HCT116 (cell line): ENCODE data around the gene GPHN. TPM values are rescaled to one million over a fixed set of nuclear protein-coding genes. Genes with fewer than 3 reads are reported as not detected.

Experiments used
- ATAC-seq: fragments of 200-7000 bp; cut with Tn5 transposase; 2 replicates; pipeline ENCODE4 v1.9.1; 2020; ENCODE audit warnings: mild to moderate bottlenecking, moderate library complexity
- BruUV-seq: library from RNA; stranded (reverse); fragments of 400-500 nt; replicated peaks from 2 replicates; lab custom pipeline; 2021; lab: Mats Ljungman, UMichigan
- CTCF ChIA-PET: fragments of 300-600 bp; sonication (Branson Sonifier 250); formaldehyde crosslinking; loops from one replicate; lab custom pipeline; 2021; ENCODE audit warnings: antibody characterized with exemption; lab: Charles Lee
- POLR2A ChIA-PET: fragments of 300-600, 350-600 bp; sonication (Branson Sonifier 250); formaldehyde crosslinking; loops from one replicate; lab custom pipeline; 2021; ENCODE audit warnings: antibody characterized with exemption; lab: Charles Lee
- RAD21 ChIA-PET, 2 experiments: fragments of 300-600 bp; sonication (Branson Sonifier 250); formaldehyde crosslinking; loops; one replicate each; lab custom pipeline; 2023; ENCODE audit warnings: low total read pairs in 2 of 2; ENCODE audit not compliant: uncharacterized antibody in 2 of 2, unreplicated experiment in 2 of 2, low non-redundant PET in 1 of 2; lab: Charles Lee
- DNase-seq: peaks from one replicate; pipeline ENCODE4 v3.0.0-alpha.2; 2010; ENCODE audit warnings: low read depth, low spot score
- H2AFZ ChIP-seq: fragments of 200-600 bp; shearing (Covaris generic), sonication (generic); 2 replicates; pipeline ENCODE4 v1.6.1; 2017; ENCODE audit warnings: low read depth, mixed run types, mixed read lengths, antibody characterized with exemption, low read length; ENCODE audit not compliant: poor library complexity, severe bottlenecking
- H3K27ac ChIP-seq: 2 replicates; pipeline ENCODE4 v1.5.1; 2012; ENCODE audit warnings: low read depth, low read length
- H3K27me3 ChIP-seq: fragments of 200-600 bp; sonication (generic); 2 replicates; pipeline ENCODE4 v1.6.1; 2016; ENCODE audit warnings: mixed run types, low read length, mixed read lengths; ENCODE audit not compliant: insufficient read depth
- H3K36me3 ChIP-seq, 2 experiments: fragments of 200-500 bp in 1 of 2; fragments of 200-600 bp in 1 of 2; sonication (Bioruptor generic) in 1 of 2; sonication (generic) in 1 of 2; 2 replicates each; pipeline versions ENCODE4 v1.5.1 to v1.6.1; 2014 to 2016; ENCODE audit warnings: low read length in 2 of 2, inconsistent platforms in 1 of 2, mixed read lengths in 1 of 2, mixed run types in 1 of 2; ENCODE audit not compliant: insufficient read depth in 2 of 2, control insufficient read depth in 1 of 2
- H3K4me1 ChIP-seq, 2 experiments: fragments of 200-600 bp in 1 of 2; sonication (generic) in 1 of 2; 2 replicates each; pipeline versions ENCODE4 v1.5.1 to v1.6.1; 2012 to 2017; ENCODE audit warnings: low read length in 2 of 2, inconsistent platforms in 1 of 2, mild to moderate bottlenecking in 1 of 2, mixed read lengths in 1 of 2, mixed run types in 1 of 2, moderate library complexity in 1 of 2; ENCODE audit not compliant: insufficient read depth in 2 of 2, control insufficient read depth in 1 of 2
- H3K4me2 ChIP-seq: fragments of 200-600 bp; sonication (generic); 2 replicates; pipeline ENCODE4 v1.6.1; 2017; ENCODE audit warnings: mixed run types, low read length, mixed read lengths
- H3K4me3 ChIP-seq, 2 experiments: fragments of 200-600 bp in 1 of 2; sonication (generic) in 1 of 2; replicated peaks in 1 of 2; 2 replicates each; pipeline ENCODE4 v1.5.1; 2011 to 2016; ENCODE audit warnings: low read length in 2 of 2, control low read depth in 1 of 2, low read depth in 1 of 2, mild to moderate bottlenecking in 1 of 2, mixed read lengths in 1 of 2, mixed run types in 1 of 2
- H3K79me2 ChIP-seq: fragments of 200-600 bp; sonication (generic); 2 replicates; pipeline ENCODE4 v1.6.1; 2017; ENCODE audit warnings: mild to moderate bottlenecking, mixed run types, low read length, moderate library complexity, mixed read lengths; ENCODE audit not compliant: insufficient read depth
- H3K9ac ChIP-seq: fragments of 200-600 bp; sonication (generic); 2 replicates; pipeline ENCODE4 v1.6.1; 2016; ENCODE audit warnings: low read length, mixed read lengths
- H3K9me2 ChIP-seq: fragments of 200-600 bp; sonication (generic), shearing (Covaris generic); 2 replicates; pipeline ENCODE4 v1.6.1; 2017; ENCODE audit warnings: mixed run types, mild to moderate bottlenecking, moderate library complexity; ENCODE audit not compliant: insufficient read depth
- H3K9me3 ChIP-seq, 2 experiments: fragments of 200-500 bp in 1 of 2; fragments of 200-600 bp in 1 of 2; sonication (Bioruptor generic) in 1 of 2; sonication (generic) in 1 of 2; 2 replicates each; pipeline ENCODE4 v1.6.1; 2014 to 2017; ENCODE audit warnings: low read length in 2 of 2, mixed read lengths in 2 of 2, inconsistent platforms in 1 of 2, low read depth in 1 of 2, mild to moderate bottlenecking in 1 of 2, mixed run types in 1 of 2, moderate library complexity in 1 of 2; ENCODE audit not compliant: control insufficient read depth in 1 of 2, insufficient read depth in 1 of 2
- H4K20me1 ChIP-seq: fragments of 200-600 bp; sonication (generic), shearing (Covaris generic); 2 replicates; pipeline ENCODE4 v1.6.1; 2017; ENCODE audit warnings: mixed run types, mild to moderate bottlenecking, moderate library complexity; ENCODE audit not compliant: insufficient read depth
- EGR1 ChIP-seq: IDR thresholded peaks from 2 replicates; pipeline ENCODE4 v1.6.1; 2012; ENCODE audit warnings: low read depth
- EZH2phosphoT487 ChIP-seq: fragments of 200-600 bp; IDR thresholded peaks from 2 replicates; pipeline ENCODE4 v1.6.1; 2018; ENCODE audit warnings: antibody characterized with exemption, borderline replicate concordance
- POLR2AphosphoS5 ChIP-seq: IDR thresholded peaks from 2 replicates; pipeline ENCODE4 v1.6.1; 2011; ENCODE audit warnings: mild to moderate bottlenecking, low read depth, low read length, moderate library complexity
- SP1 ChIP-seq: IDR thresholded peaks from 2 replicates; pipeline ENCODE4 v1.6.1; 2012; ENCODE audit warnings: low read depth
- YY1 ChIP-seq: IDR thresholded peaks from 2 replicates; pipeline ENCODE4 v1.6.1; 2011; ENCODE audit warnings: low read length, low read depth, moderate library complexity, mild to moderate bottlenecking; ENCODE audit not compliant: insufficient replicate concordance; ENCODE audit errors: extremely low read depth
- ZFX ChIP-seq: fragments of 450-650 bp; IDR thresholded peaks from 2 replicates; pipeline ENCODE4 v1.6.1; 2017
- intact Hi-C: fragments of 100-400 bp; cut with micrococcal nuclease; formaldehyde crosslinking; loops from 2 replicates; pipeline ENCODE4 v1.10.0; 2022
- total RNA-seq: library from RNA; stranded (reverse); gene quantifications from one replicate; pipeline ENCODE4 v1.2.1, GENCODE V29; 2021; ENCODE audit not compliant: unreplicated experiment
- TF ChIP-seq, protein P1 (sequence below): IDR thresholded peaks from 2 replicates; pipeline ENCODE4 v1.6.1; 2012
- TF ChIP-seq, protein P2 (sequence below): IDR thresholded peaks from 2 replicates; pipeline ENCODE4 v1.6.1; 2012; ENCODE audit warnings: low read depth

Gene GPHN
- total RNA-seq, 1 experiment from 2014 or later: 43.8 TPM

DNA sequence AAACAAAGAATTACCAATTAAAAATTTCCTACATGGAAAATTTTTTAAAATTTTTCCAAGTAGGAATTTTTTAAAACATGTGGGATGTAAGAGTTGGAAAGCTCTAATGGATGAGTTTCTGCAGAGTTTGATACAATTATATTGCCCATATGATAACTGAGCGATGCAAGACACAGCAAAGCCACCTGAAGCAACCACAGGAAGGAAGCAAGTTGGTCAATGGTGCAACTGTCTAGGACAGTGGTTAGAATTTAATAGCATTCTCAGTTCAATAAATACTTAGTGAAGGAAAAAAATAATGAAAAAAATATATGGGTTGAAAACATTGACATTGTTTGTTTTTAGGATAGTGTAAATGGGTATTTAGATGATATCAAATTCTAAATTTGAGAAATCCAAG lies 502.7 kb downstream of the GPHN start:
- H3K9me3 ChIP-seq: no peaks in the 10 kb centered on the region
- no peak overlapping the region for H3K4me2 ChIP-seq
- H3K27ac ChIP-seq: no peak overlapping the region
- no TSS peak for BruUV-seq
- H4K20me1 ChIP-seq: no peaks in the 10 kb centered on the region
- TF ChIP-seq, protein P1, sequence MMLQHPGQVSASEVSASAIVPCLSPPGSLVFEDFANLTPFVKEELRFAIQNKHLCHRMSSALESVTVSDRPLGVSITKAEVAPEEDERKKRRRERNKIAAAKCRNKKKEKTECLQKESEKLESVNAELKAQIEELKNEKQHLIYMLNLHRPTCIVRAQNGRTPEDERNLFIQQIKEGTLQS: no peak
- no peak for TF ChIP-seq YY1
- no peak for TF ChIP-seq EZH2phosphoT487
- TF ChIP-seq, protein P2, sequence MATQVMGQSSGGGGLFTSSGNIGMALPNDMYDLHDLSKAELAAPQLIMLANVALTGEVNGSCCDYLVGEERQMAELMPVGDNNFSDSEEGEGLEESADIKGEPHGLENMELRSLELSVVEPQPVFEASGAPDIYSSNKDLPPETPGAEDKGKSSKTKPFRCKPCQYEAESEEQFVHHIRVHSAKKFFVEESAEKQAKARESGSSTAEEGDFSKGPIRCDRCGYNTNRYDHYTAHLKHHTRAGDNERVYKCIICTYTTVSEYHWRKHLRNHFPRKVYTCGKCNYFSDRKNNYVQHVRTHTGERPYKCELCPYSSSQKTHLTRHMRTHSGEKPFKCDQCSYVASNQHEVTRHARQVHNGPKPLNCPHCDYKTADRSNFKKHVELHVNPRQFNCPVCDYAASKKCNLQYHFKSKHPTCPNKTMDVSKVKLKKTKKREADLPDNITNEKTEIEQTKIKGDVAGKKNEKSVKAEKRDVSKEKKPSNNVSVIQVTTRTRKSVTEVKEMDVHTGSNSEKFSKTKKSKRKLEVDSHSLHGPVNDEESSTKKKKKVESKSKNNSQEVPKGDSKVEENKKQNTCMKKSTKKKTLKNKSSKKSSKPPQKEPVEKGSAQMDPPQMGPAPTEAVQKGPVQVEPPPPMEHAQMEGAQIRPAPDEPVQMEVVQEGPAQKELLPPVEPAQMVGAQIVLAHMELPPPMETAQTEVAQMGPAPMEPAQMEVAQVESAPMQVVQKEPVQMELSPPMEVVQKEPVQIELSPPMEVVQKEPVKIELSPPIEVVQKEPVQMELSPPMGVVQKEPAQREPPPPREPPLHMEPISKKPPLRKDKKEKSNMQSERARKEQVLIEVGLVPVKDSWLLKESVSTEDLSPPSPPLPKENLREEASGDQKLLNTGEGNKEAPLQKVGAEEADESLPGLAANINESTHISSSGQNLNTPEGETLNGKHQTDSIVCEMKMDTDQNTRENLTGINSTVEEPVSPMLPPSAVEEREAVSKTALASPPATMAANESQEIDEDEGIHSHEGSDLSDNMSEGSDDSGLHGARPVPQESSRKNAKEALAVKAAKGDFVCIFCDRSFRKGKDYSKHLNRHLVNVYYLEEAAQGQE: no peak
- no peak for TF ChIP-seq EGR1
- RAD21 ChIA-PET: no interaction called here
- POLR2A ChIA-PET: no interaction called here
- no peak for DNase-seq
- intact Hi-C loops: no loop called here
- no peak overlapping the region for H3K9ac ChIP-seq
- ATAC-seq: no peak
- H3K4me3 ChIP-seq: no peak overlapping the region
- CTCF ChIA-PET: no interaction called here
- no peaks in the 10 kb centered on the region for H3K36me3 ChIP-seq
- H2AFZ ChIP-seq: no peak overlapping the region
- H3K9me2 ChIP-seq: no peaks in the 10 kb centered on the region
- H3K4me1 ChIP-seq: no peaks in the 10 kb centered on the region
- H3K79me2 ChIP-seq: no peaks in the 10 kb centered on the region
- H3K27me3 ChIP-seq: no peaks in the 10 kb centered on the region

DNA sequence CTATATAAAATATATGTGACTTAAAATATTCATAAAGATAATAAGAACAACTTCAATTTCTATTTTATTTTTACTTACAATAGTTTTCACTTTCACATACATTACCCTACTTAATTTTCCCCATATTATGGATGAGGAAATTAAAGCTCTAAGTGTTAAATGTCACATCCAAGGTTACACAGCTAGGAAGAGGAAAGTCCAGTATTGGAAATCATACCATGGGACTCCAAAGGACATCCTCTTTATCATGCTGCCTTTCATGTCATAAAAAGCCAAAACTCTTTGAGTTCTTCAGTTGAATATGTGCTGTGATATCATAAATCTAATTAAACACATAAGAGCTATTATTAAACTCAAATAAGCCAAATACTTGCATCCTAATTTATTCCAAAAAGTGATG lies 508.9 kb downstream of the GPHN start:
- Histone ChIP-seq H3K36me3 (no peaks in the 10 kb centered on the region), H2AFZ (no peak overlapping the region), H4K20me1 (no peaks in the 10 kb centered on the region), H3K9ac (no peak overlapping the region), H3K4me2 (no peak overlapping the region), H3K9me2 (no peaks in the 10 kb centered on the region), H3K27ac (no peak overlapping the region), H3K4me1 (no peaks in the 10 kb centered on the region), H3K27me3 (no peaks in the 10 kb centered on the region), H3K9me3 (no peaks in the 10 kb centered on the region), H3K79me2 (no peaks in the 10 kb centered on the region), H3K4me3 (no peak overlapping the region)
- ChIA-PET POLR2A (no interaction called here), RAD21 (no interaction called here), CTCF (no interaction called here)
- no peak for TF ChIP-seq SP1
- TF ChIP-seq, protein P1: no peak
- TF ChIP-seq POLR2AphosphoS5: no peak
- no peak for TF ChIP-seq ZFX
- DNase-seq (no peak), ATAC-seq (no peak)
- intact Hi-C loops: no loop called here
- no TSS peak for BruUV-seq
